HG03196 (cell line): ENCODE results near the gene C1orf216.
"Not testable (repeated sequence)": the region's sequence is repeated elsewhere in the genome, so short reads cannot be mapped to it uniquely, and the experiment has no call there.

Source experiments
- ATAC-seq: cut with Tn5 transposase; IDR thresholded peaks from one replicate; pipeline ENCODE4 v1.9.1; 2021; ENCODE audit not compliant: unreplicated experiment

C1orf216 gene, protein sequence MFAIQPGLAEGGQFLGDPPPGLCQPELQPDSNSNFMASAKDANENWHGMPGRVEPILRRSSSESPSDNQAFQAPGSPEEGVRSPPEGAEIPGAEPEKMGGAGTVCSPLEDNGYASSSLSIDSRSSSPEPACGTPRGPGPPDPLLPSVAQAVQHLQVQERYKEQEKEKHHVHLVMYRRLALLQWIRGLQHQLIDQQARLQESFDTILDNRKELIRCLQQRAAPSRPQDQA

DNA sequence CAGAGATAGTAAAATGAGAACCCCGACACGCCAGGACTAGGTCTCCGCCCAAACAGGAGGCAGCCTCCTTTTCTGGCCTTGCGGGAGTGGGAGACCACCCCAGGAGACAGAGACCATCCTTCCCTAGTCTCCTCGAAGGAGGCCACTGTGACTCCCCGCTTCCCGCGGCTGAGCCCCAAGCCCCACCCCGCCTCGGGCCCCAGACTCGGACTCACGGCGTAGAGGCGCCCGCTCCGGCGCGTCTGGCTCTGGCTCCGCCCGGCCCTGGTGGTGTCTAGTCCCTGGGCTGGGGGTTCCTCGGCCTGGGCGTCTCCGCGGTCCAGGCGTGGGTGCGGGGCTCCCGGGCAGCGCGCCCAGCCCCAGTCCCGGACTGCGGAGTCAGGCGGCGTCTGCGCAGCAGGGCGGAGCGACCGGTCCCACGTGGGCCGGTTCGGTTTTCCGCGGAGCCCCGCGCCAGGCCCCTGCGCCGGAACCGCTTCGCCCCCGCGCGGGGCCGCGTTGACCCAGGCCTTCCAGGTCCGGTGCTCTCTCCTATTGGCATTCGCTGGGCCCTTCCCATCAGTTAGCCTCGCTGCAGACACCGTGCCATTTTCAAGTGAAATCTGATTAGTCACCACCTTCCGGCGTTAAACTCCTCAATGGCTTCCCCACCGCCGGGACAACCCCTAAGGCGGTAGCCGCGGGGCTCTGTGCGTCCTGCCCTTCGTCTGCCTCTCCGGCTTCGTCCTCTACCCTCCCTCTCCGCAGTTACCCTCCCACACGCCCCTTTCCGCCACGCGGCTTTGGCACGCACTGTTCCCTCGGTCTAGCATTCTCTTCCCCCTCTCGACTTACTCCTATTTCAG is at the start of gene C1orf216:
C1orf216 (minus strand) TSS at position 393 of the 845 bp plus-strand sequence. CDS start 2,563 bp downstream, outside the sequence.
- ATAC-seq: peak; percentile 42

DNA sequence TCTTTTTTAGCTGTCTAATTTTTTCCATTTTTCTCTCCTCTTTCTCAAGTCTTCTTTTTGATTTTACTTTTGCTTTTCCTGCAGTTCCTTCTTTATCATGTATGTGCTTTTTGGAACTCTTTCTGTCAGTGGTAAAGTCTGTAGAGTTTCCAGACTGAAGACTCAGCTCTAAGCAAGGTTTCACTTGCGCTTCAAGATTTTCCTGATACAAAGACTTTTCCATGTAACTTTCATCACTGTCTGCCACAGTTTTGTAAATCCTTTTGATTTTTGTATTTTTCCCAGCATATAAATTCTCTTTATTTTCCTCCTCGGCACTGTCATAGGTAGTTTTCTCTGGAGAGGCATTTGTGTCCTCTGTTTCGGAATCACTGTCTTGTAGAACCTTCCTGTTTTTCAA is 45.6 kb upstream of the C1orf216 start:
- ATAC-seq: no peak

DNA sequence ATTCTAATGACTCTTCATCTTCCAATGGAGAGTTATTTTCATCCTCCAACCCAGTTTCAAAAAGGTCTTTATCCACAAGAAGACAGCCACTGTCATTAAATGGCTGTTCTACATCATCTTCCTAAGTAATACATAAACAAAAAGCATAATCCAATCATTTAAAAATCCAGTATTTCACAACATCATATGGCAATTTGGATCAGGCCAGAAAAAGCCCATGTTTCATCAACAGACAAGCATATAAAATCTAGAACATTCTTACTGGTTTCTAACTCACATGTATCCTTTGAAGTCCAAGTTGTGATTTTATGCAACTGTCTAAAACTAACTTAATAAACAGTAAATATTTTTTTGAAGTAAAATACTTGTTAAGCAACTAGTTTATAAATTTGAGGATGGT is 44.5 kb upstream of the C1orf216 start:
- ATAC-seq: no peak

DNA sequence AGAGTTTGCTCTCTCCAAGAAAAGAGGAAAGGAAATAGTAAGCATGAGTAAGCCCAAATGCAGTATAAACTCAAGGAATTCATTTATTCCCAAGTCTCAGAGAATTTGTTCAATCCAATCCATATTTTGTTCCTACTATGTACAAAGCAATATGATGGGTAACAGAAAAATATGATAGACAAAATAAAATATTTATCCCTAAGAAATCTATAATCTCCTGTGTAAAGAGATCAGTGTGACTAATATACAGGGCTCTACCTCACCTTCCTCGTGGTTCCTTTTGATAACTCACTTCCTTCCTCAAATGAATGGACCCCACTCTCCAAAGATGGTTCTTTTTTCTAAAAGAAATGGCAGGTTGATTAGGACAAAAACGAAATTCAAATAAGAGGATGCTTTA is 43.5 kb upstream of the C1orf216 start:
- no peak for ATAC-seq

DNA sequence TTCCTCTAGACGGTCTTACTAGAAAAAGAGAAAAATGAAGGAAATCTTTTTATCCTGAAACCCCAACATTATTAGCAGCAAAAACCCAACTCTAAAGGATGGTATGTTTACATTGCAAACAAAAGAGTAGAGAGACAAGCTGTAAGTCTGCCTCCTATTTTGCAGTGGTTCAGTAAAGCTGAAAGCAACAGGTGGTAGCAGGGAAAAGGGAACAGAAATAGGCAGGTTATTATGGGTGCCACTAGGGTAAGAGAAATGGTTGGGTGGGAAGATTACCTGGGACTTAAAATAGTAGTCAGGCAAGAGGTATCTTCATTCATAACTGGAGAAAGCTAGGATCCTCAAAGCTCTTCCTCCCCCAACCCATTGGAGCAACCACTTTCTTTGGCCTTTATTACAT is 37.4 kb upstream of the C1orf216 start:
- no peak for ATAC-seq

DNA sequence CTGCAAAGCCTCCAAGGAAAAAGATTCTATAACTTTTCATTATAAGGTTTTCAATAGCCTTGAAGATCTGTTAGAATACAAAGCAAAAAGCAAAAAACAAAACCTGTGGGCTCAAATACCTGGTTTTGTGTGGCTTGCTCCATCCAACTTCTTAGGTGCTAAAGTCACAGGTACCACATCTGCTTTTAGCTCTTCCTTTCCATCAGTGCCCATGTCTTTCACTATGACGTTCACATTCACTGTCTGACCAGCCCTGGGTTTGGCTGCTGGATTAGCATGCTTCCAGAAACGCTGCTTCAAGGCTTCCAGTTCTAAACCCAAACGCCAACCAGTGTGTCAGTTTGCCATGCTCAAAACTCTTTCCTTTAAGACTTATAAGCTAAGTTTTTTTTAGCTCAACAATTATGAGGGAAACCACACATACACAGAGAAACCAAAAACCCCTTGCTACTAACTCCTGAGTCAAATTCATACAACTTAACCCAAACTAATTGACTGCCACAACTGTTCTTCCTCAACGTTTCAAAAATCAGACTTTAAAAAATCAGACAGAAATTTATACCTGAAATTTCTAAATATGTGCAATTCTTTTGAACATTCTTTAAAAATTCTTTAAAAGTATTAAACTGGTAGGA is 35.1 kb upstream of the C1orf216 start:
- no peak for ATAC-seq

DNA sequence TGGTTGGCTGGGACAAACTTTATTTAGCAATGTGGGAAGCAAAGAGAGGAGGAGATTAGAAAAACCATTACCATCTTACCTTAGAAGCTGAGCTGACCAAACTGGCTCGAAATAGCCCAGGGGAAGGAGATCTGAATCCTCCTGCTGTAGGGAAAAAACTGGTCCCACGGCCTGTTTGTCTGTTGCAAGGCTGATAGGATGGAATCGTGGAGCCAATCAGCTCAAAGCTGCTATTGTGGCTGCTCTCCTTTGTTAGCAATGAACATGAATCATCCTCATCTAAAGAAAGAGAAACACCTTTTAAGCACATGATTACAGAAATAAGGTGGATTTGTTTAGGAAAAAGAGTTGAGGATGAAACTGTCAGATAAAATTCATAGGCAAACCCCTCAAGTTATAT is 29.6 kb upstream of the C1orf216 start:
- ATAC-seq: no peak

DNA sequence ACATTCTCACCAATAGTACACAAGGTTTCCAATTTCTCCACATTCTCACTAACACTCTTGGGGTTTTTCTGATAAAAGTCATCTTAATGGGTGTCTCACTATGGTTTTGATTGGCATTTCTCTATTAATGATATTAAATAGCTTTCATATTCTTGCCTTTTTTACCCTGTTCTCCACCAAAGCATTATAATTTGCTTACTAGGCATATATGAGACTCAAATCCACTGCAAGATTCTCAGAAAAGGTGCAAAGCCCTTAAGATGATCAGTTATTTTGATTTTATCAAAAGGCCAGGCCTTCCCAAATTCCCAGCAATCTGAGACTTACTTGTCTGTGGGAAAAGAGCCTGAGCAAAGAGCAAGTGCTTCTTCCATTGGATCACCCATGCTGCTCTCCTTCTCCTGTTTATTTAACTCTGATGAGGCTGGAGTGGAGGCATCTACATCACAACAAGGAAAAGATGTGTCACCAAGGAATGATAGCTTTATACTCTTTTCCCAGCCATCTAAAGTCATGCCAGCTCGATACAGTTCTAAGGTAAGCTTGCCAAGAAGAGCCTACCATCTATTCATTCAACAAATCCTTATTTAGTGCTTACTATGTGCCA is 26.5 kb upstream of the C1orf216 start:
- no peak for ATAC-seq

DNA sequence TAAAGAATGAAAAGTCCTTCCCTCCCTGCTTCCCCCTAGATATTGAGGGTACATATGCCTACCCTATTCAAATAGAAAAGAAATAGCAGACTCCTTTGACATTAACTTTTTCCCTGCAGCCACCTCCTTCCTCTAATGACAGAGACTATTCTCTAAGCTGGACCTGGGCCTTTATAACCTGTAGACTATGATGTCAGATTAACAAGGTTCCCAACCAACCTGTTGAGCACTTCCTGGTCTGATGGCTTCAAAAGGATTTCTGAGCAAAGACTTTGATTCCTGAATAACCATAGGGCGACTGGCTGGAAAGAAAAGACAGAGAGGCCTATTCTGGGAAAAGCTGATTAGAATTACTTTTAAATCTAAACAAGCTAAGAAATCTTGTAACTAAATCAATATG is 18.4 kb upstream of the C1orf216 start:
- no peak for ATAC-seq

DNA sequence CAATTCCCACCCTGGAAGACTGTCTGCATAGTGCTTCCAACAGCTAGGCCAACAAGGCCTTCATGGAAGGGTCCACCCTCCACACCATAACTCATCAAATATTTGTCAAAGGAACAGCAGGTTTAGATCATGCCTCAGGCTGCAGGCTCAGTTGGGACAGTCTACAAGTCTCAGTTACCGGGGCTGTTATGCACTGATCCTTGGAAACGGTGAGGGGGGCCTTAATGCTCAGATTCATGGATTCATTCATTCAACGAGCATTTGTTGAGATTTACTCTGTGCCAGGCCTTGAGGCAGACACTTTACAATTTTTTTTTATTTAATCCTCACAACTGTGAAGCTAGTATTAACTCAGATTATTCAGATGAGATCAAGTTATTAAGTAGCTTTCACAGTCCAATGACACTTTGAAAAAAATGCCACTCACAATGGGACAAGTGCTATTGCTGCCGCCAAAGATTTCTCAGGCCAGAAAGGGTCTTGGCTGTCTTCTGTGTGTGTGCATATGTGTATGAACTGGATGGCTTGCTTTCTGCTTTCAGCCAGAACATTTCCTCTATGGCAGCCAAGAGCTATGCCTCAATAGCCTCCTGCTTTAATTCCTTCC is 8.9 kb upstream of the C1orf216 start:
- no peak for ATAC-seq

DNA sequence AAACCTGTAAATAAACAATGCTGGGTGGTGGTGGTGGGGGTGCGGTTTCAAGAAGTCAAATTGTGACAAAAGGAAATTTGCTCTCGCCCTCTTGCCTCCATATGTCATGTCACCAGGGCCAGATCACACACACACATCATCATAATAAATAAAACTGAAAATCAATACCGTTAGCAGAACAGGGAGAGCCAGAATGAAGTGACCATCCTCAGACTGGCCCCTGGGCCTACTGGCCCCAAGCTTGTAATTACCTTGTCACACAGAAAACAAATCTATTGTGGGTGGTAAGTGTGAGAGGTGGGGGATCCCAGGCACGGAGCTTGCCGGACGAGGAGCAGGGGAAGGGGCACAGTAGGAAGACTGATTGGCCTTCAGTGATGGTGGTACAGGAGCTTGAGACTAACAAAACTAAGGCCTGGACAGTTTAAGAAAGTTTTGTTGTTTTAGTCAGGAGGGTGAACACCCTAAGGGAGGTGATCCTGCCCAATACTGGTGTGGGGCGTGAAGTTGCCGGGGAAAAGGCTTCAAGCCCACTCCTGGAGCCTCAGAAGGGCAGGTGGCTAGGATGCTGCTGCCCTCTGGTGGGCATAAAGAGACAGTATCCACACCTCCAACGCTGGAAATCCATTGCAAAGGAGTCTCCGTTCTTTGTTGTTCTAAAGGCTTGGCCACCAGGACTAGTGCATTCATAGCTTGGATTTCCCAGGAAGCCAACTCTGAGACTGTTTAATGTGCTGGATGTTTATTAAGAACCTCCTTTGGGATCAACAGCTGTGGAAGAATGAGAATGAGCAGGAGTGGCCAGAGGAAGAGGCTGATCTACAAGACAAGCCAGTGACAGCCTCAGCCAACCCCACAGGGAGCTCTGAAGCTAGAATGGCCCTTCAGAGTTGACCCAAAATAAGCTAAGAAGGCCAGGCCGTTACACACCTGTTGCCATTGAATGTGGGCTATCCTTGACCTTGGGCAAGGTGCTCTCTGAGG is 8.1 kb upstream of the C1orf216 start:
- peak; percentile 51 for ATAC-seq

DNA sequence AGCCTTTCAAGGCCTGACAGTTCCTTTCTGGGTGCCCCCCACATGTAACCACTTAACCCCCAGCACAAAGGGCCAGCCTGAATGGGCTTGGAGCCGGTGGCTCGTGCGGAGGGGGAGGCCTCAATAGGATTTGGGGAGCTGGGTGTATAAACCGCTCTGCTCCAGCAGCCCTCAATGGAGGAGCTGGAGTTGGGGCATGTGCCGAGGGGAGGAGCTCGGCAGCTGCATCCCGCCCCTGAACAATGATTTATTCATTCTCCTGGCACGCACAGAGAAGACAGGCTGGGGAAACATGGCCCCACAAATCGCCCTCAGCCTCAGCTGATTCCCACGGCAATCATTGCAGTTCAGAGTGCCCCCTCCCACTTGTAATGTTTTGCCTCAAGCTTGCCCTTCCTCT is 6.9 kb upstream of the C1orf216 start:
- ATAC-seq: no peak

DNA sequence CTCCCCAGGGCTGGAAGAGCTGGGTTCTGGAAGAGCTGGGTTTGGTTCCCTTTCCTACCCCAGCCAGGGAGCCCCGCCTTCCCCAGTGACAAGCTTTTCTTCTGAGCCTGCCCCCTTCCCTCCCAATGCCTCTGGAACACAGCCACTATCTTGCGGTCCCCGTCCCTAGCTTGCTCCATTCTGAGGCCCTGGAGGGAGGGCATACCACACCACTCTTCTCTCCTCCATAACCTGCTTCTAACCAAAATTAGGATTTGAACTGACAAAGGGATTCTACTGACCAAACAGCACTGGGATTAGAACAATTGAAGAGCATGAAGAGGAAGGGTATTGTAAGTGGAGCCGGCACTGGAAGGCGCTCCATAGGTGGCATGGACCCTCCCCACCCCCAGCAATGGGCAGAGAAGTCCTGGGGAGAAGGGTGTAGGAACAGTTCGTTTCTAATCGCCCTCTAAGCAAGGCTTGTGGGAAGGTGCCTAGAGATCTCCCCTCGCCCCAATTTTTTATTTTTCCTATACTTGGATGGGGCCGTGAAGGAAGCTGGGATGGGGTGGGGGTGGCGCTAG is 690 bp downstream of the C1orf216 start:
- ATAC-seq: no peak

DNA sequence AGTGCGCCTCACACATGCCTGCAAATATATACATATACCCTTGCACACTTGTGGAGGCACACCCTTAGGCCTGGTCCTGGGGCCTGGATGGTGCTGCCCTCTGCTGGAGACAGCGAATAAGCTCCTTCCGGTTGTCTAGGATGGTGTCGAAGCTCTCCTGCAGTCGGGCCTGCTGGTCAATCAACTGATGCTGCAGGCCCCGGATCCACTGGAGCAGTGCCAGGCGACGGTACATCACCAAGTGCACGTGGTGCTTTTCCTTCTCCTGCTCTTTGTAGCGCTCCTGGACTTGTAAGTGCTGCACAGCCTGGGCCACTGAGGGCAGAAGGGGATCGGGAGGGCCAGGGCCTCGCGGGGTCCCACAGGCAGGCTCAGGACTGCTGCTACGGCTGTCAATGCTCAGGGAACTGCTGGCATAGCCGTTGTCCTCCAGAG is 3.1 kb downstream of the C1orf216 start:
- peak; percentile 39 for ATAC-seq

DNA sequence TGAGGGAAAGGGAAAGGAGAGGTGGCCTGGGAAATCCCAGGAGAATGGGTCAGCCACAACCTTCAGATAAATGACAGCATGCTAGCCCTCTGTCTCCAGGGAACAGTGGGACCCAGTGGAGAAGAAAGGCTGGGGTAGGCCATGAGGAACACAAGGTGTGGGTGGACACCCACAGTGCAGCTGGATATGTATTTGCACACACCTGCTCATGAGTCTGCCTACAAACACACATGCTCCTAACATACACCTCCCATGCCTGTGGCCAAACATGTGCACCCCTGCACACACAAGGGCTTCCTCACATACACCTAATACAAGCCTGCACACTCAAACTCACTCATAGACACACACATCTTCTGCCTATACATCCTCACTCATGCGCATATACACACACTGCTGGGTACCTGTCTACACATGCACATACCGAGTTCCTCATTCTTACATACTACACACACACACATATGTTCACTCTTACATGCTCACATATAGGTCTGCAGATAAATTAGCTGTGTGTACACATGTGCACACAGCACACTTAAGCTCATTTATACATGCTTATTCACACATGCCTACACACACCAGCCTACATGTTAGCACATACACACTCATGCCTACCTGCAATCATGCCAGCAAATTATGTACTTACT is 3.6 kb downstream of the C1orf216 start:
- ATAC-seq: no peak

DNA sequence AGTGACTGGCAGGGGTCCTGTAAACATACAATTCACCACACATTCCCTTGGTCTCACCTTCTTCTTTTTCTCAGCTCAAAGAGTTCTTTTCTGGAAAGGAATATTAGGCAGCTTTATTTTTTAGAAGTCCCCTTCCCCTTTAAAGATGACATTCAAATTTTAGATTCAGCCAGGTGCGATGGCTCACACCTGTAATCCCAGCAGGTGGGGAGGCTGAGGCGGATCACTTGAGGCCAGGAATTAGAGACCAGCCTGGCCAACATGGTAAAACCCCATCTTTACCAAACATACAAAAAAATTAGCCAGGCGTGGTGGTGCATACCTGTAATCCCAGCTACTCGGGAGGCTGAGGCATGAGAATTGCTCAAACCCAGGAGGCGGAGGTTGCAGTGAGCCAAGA is 7.6 kb downstream of the C1orf216 start:
- not testable (repeated sequence) for ATAC-seq

DNA sequence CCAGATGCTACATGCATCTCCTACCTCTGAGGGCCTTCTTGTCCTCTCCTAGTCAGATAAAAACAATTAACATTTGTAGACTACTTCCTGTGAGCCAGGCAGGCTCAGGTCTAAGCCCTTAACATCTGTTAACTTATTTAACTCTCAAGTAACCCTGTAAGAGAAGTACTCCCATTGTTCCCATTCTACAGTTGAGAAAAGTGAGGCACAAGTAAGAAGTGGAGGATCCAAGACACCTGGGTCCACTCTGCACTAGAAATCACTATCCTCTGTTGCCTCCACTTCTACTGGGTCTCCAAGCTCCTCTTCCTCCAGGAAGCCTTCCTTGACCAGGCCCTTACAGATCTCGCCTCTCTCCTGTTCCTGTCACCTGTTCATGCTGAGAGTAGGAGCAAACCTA is 9.7 kb downstream of the C1orf216 start:
- ATAC-seq: no peak

DNA sequence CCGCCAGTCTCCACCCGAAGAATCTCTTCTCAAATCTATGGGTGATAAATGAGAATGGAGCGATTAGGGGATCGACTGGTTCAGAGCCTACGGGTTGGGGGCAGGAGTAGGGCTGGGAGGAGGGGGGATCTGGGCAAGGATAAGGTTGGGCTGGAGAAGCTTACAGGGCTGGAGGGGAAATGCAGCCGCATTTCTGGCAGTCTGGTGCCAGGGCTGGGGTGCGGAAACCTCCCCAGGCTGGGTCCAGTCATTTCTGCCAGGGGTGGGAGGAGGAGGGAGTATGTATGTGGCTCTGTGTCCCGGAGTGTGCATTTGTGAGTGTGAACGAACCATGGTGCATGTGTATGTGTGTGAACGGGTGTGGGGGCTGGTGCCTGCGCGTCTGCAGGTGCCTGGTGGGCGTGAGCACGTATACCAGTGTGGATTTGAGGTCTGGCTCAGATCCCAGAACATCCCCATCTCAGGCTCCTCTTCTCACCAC is 10.2 kb downstream of the C1orf216 start:
- no peak for ATAC-seq
